SK-MEL-5 (cell line): ENCODE data around the gene NKAPD1. TPM values are rescaled to one million over a fixed set of nuclear protein-coding genes. Genes with fewer than 3 reads are reported as not detected.
"Not testable (repeated sequence)": the region's sequence is repeated elsewhere in the genome, so short reads cannot be mapped to it uniquely, and the experiment has no call there.

ENCODE experiments used
- DNase-seq: peaks from one replicate; pipeline ENCODE4 v3.0.0-alpha.2; 2016; ENCODE audit warnings: low read depth, low spot score
- in situ Hi-C: cut with HindIII; loops from 2 replicates; pipeline ENCODE4 v1.10.0; 2016; ENCODE audit warnings: low sequenced_read_pairs, high pct_unique_total_duplicates, low pct_unique_long_range_greater_than_20kb
- polyA plus RNA-seq, 2 experiments: library from polyadenylated mRNA; depleted of rRNA; stranded (reverse); fragments of >200 nt; gene quantifications; 2 replicates each; pipeline ENCODE4 v1.2.3, GENCODE V29; 2015
- total RNA-seq: library from RNA; depleted of rRNA; stranded (reverse); fragments of >200 nt; shearing (Covaris generic); gene quantifications from 2 replicates; pipeline ENCODE4 v1.2.3, GENCODE V29; 2014; rRNA removed

The NKAPD1 gene
- 21.6 and 24.1 TPM in 2 replicates for total RNA-seq
- 11.4 and 14.6 TPM in 2 replicates for polyA plus RNA-seq (2015; cell fraction: cytosol; rRNA removed)
- polyA plus RNA-seq (2015; cell fraction: nucleus; rRNA removed) = 11.2 and 17.4 TPM in 2 replicates

- in situ Hi-C loops = no loop called here
- peak; percentile 73 for DNase-seq
These were observed at the start of gene NKAPD1, which contains the start of gene PIH1D2 for GRCh38 chr11:112073941-112074811. Gene NKAPD1 (plus strand): TSS chr11:112074299. CDS start chr11:112075575, 1,276 bp downstream. Gene PIH1D2 (minus strand): TSS chr11:112074017. CDS start chr11:112073174, 843 bp downstream.

- in situ Hi-C loops = no loop called here
- DNase-seq = peak; percentile 74
These were observed 49.1 kb upstream of the NKAPD1 start, which contains the start of gene DLAT for GRCh38 chr11:112024773-112025678. Gene DLAT (plus strand): TSS chr11:112025408. CDS start chr11:112025473, 65 bp downstream.

GRCh38 chr11:112025707-112026106 lies 48.4 kb upstream of the NKAPD1 start:
- in situ Hi-C loops = no loop called here

GRCh38 chr11:112026784-112027410 lies 47.2 kb upstream of the NKAPD1 start:
- in situ Hi-C loops, DNase-seq: not testable (repeated sequence)

More at GRCh38 chr11:112025707-112026106, 48.4 kb upstream of the NKAPD1 start:
- no peak for DNase-seq

- in situ Hi-C loops = no loop called here
- no peak for DNase-seq
These were observed 44.6 kb upstream of the NKAPD1 start for GRCh38 chr11:112029460-112029859.

GRCh38 chr11:112033902-112034301 lies 40.2 kb upstream of the NKAPD1 start:
- in situ Hi-C loops = no loop called here
- DNase-seq = no peak

- in situ Hi-C loops = no loop called here
- DNase-seq = no peak
These were observed 36.6 kb upstream of the NKAPD1 start for GRCh38 chr11:112037527-112037926.

GRCh38 chr11:112042161-112042960 lies 31.7 kb upstream of the NKAPD1 start:
- in situ Hi-C loops = no loop called here
- no peak for DNase-seq

- in situ Hi-C loops = no loop called here
- DNase-seq = no peak
These were observed 31.2 kb upstream of the NKAPD1 start for GRCh38 chr11:112042961-112043304.

- no peak for DNase-seq
- in situ Hi-C loops = no loop called here
These were observed 29.1 kb upstream of the NKAPD1 start for GRCh38 chr11:112044961-112045360.

GRCh38 chr11:112046647-112047046 lies 27.5 kb upstream of the NKAPD1 start:
- DNase-seq, in situ Hi-C loops: not testable (repeated sequence)

GRCh38 chr11:112048256-112048655 lies 25.8 kb upstream of the NKAPD1 start:
- in situ Hi-C loops, DNase-seq: not testable (repeated sequence)

- in situ Hi-C loops = no loop called here
- no peak for DNase-seq
These were observed 24.3 kb upstream of the NKAPD1 start for GRCh38 chr11:112049777-112050176.

- in situ Hi-C loops = no loop called here
- no peak for DNase-seq
These were observed 23.4 kb upstream of the NKAPD1 start for GRCh38 chr11:112050721-112051120.

- in situ Hi-C loops = no loop called here
- DNase-seq = no peak
These were observed 22.3 kb upstream of the NKAPD1 start for GRCh38 chr11:112051768-112052167.

- DNase-seq = no peak
- in situ Hi-C loops = no loop called here
These were observed 16.9 kb upstream of the NKAPD1 start for GRCh38 chr11:112057170-112057569.

- in situ Hi-C loops = no loop called here
- no peak for DNase-seq
These were observed 16.0 kb upstream of the NKAPD1 start for GRCh38 chr11:112058103-112058502.
